ENCODE results near the gene TNNT3. TPM values are rescaled to one million over a fixed set of nuclear protein-coding genes. Genes with fewer than 3 reads are reported as not detected.
A peak's percentile ranks its signal among the peaks of the same experiment; 100 is the strongest.

Gene TNNT3
- total RNA-seq, 1 experiment from 2014 or later, result not detected

DNA sequence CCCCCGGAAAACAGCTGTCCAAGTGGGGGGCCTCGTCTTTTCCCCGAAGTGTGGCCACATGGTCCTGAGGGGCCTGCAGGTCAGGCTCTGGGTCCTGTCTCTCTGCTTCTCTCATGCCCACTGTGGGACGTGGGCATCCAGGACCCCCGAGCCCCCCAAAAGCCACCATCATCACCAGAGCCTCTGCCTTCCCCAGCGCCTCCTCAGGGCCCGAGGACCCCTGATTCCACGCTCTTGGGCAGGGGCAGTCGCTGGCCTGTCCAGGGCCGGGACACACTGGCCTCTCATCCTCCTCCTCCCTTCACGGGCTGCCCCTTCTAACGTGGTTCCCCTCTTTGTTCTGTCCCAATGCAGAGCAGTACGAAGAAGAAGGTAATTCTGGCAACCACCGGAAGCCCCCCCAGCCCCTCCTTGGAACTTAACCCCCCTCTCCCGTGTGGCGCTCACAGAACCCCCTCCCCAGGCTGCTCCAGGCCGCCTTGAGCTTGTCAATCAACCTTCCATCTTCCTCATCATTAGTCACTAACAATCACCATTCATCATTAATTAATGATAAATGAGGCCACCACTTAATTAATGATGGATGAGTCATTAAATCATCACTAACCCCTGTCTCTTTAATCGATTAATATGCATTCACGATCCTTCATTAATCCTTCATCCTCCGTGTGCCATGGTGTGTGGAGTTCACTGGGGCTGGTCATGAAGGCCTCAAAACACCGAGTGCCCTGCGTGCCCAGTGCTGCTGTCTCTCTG lies 3.9 kb downstream of the TNNT3 start:
- DNase-seq (ENCODE audit: low read depth), result no peak

DNA sequence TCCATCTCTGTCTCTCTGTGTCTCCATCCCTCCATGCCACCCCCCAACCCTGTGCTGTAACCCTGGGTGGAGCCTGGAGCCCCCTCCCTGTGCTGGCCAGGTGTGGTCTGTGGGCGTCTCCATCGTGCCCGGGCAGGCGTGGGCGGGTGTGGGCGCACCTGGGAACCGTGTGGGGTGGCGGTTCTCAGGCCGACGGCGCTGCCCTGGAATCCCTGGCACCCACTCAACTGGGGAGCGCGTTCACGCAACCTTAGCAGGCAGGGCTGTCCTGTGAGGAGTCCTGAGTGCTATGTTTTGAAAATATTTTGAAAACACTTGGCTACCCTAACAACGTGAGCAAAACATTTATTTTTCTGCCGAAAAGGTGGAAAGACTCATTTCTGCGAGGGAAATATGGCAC lies 4.7 kb downstream of the TNNT3 start:
- peak; percentile 26 for DNase-seq (ENCODE audit: low read depth)

DNA sequence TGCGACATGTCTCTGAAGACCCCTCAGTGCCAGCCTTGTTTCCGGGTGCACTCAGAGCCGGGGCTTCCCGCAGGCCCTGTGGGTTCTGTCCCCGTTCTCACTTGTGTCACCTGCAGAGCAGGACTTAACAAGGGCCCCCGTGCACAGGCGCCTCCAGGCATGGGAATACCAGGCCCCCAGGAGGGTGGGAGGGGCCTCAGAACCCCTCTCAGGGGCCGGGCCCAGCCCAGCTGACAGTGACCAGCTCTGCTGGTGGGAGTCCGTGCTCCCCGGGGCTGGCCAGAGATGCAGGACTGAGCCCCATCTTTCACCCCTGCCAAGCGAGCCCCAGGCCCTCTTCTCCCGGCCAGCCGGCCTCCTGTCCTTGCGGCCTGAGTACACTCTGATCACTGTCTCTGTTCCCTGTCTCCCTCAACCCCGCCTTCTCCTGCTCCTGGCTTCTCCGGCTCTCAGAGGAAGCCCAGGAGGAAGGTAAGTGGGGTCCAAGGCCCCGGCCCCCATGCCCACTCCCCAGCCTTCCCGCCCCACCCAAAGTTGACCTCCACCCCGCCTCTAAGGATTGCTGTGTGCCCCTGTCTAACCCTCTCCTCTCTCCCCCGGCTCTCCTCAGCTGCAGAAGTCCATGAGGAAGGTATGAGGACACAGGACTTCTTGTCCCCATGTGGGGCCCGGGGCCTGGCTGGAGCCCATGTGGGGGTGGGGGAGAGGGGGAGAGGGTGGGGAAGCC lies 5.3 kb downstream of the TNNT3 start:
- DNase-seq (ENCODE audit: low read depth), result no peak

DNA sequence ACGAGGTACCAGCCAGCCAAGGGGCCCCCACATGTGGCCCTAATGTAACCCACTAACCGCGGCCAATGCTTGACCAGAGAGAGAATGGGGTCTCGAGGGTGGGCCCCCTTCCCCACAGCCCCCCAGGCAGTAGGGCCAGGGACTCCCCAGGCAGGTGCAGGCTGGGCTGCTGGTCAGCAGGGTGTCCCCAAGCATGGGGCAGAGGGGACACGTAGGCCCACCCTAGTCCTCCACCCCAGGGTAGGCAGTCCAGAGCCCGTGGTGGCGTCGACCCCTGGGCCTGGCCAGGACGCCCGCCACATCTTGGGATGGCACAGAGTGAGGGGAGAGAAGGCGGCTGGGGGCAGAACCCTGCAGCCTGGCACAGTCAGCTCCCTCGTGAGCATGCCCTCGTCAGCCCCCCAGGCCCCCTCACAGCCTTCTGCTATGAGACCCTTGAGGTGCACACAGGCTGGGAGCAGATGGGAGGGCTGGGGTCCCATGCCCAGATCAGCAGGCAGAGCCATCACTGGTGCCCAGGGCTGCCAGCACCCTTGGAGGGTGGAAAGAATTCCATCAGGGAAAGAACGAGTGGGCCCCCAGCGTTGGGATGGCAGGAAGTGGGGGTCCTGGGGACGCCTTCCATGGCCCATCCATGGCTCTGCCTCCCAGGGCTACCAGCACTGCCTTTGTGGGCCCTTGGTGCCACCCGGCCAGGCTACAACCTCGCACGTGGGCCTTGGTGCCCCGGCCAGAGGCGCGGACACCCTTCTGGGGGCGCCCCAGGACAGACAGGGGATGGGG lies 6.1 kb downstream of the TNNT3 start:
- DNase-seq (ENCODE audit: low read depth), result no peak

DNA sequence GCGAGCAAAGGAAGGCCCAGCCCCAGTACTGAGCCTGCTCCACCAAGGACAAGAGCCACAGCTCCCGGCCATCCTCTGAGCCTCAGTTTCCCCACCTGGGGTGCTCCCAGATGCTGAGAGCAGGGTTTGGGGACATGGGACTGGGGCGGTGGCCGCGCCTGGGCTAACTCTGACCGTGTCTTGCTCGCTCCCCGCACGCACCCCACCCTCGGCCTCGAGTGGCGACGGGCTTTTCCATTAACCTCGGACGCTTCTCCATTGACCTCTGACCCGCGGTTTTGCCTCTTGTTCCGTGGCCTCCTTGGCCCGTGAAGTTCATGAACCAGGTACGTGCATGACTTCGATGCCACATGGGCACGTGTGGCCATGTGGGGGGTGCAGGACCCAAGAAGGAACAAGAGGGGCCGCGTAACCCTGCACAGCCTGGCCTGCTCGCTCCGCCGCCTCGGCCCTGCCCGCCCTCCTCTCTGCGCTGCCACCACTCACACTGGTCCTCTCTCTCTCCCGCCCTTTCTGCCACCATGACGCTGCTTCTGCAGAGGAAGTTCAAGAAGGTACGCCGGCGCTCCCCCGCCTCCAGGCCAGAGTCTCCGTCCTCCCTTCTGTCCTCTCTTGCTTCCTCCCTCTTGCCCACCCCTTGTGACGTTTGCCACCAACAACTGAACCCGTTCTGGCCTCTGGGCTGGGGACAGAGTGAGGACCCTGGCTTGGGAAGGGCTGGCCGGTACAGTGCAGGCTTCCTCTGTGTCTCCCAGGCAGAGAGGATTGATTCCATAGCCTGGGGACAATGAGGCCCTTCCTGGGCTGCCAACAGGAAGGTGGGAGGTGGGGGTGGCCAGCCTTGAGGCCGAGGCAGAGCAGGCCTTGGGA lies 6.9 kb downstream of the TNNT3 start:
- DNase-seq (ENCODE audit: low read depth), result no peak

DNA sequence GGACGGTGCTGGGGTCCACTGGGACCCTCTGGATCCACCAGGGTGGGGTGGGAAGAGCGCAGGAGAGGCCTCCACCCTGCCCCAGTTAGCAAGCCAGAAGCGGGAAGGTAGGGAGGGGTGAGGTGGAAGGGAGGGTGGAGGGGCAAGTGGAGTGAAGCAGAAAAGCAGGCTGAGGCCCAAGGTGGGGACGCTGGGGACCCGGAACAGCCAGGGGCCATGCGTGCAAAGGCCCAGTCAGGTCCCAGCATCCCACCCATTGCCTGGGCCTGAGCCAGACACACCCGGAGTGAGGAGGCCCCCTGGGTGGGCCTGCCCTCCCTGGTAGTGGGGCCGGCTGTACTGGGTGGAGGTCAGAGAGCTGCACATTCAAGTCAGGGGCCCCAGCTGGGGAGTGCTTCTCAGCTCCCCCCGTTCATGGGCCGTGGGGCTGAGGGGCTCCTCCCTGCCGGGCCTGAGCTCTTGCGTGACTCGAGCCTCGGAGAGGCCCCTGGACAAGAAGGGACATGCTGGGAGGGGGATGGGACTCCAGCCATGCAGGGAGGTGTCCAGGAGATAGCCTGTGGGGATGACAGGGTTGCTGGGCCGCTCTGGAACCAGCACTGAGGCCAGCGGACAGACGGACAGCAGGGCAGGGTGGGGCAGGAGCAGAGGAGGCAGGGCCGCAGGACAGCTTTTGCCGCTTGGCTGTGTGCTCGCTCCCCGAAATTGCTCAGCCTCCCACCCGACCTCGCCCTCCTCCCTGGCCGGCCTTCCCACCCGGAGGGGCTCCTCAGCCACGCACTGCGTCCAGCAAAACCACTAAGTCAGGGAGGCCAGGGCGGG lies 7.7 kb downstream of the TNNT3 start:
- no peak for DNase-seq (ENCODE audit: low read depth)

DNA sequence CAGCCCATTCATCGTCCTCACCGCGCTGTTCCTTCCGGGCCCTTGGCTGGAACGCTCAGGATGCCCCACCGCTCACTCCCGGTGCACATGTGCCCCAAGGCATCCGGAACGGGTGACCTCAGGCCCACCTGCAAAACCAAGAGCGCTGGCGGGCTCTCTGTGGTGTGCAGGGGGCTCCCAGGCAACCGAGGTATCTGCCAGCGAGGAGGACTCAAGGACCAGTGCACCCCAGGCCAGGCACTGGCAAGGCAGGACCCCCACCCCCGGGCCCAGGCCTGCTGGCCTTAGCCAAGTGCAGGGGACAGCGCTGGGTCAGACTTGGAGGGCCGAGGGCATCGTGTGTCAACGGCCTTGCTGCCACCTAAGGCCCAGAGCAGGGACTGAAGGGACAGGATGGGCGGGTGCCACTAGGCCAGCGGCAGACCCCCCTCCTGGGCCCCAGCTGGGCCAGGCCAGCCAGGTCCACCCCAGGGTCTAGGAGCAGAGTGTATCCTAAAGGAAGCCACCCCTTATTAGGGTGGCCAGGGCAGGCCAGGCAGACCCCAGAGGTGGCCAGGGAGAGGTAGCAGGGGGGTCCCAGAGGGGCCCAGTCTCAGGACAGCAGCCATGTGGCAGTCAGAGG lies 8.5 kb downstream of the TNNT3 start:
- no peak for DNase-seq (ENCODE audit: low read depth)

DNA sequence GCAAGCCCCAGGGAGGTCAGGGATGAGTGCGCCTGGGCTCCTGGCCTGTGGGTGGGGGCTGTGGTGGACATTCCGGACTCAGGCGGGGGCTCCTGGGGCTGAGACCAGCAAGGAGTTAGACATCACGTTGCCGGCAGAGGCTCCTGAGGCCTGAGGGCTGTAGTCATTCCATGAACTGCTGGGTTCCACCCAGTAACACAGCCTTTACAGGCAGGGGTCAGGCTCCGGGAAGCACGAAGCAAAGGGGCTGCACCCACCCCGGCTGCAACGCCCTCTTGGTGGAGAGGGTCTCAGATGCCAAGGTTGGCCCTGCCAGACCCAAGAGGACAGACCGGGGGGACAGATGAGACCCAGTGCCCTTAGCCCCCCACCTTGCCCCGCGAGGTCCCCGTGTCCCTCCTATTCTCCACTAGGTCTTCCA lies 9.0 kb downstream of the TNNT3 start:
- no peak for DNase-seq (ENCODE audit: low read depth)

DNA sequence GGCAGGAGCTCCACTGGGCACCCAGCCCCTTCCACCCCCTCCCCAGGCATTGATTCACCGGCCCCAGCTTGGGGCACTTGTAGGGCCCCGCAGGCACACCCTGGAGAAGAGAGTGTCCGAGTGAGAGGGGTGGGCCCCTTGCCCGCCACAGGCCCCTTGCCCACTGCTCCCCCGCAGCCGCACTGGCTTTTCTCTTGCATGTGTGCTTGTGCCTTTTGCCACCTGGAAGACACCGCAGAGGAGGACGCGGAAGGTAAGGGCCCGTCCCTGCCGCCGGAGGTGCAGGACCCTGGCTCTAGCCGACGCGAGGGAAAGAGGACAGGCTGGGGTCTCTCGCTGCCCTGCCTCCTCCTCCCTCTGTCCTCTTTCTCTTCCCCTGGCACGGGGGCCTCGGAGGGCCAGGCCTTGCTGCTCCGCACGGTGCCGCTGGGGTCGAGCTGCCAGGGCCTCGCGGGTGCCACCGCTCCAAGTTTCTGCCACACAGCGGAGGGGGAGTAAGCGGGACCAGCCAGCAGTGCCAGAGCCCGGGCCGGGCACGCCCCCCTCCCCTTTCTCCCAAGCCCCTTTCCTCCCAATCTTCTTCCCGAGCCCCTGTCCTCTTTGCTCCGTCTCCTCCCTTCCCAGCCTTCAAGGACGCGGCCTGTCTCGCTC lies 9.5 kb downstream of the TNNT3 start:
- no peak for DNase-seq (ENCODE audit: low read depth)

DNA sequence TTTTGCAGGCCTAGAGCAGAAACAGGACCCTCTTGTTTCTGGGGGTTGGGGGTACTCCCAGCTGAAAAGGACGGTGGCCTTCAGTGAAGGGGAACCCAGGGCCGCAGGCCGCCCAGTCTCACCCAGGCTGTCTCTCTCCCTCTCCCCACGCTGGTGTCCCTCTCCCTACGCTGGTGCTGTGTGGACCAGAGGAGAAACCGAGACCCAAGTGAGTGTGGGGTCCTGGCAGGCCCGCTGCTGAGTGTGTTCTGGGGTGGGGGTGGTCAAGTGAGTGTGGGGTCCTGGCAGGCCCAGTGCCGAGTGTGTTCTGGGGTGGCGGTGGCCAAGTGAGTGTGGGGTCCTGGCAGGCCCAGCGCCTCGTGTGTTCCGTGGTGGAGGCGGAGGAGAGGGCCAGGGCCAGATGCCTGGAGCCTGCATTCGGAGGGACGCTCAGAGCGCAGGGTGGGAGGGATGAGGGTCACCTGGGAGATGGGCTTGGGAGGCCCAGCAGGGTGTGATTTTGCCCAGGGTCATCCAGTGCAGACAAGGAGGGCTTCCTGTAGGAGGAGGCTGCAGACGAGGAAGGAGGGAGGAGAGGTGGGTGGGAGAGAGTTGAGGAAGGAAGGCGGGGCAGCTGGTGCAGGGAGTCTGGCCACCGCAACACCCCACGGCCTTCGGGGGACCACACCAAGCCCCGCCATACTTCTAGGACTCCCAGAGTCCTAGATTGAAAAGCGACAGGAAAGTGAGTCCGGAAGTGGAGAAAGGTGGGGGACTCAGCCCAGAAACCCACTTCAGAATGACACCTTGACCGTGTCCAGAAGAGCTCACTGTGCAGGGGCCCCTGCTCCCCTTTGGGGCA lies 10.3 kb downstream of the TNNT3 start:
- no peak for DNase-seq (ENCODE audit: low read depth)

DNA sequence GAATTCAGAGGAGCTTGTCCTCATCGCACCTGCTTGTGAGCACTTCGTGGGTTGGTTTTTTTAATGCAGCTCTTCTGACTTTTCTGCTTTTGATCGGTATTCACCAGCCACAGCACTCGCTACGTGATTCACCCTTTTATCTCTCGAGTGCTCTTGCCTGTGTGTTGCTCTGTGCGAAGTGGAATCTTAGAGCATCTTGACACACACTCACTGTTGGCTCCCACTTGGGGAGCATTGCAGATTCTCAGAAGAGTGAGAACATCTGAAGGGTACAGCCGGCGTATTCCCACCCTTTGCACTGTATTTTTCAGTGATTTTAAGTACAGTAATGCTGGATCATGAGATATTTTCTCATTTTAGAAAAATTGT lies 10.9 kb downstream of the TNNT3 start:
- DNase-seq (ENCODE audit: low read depth), result no peak

DNA sequence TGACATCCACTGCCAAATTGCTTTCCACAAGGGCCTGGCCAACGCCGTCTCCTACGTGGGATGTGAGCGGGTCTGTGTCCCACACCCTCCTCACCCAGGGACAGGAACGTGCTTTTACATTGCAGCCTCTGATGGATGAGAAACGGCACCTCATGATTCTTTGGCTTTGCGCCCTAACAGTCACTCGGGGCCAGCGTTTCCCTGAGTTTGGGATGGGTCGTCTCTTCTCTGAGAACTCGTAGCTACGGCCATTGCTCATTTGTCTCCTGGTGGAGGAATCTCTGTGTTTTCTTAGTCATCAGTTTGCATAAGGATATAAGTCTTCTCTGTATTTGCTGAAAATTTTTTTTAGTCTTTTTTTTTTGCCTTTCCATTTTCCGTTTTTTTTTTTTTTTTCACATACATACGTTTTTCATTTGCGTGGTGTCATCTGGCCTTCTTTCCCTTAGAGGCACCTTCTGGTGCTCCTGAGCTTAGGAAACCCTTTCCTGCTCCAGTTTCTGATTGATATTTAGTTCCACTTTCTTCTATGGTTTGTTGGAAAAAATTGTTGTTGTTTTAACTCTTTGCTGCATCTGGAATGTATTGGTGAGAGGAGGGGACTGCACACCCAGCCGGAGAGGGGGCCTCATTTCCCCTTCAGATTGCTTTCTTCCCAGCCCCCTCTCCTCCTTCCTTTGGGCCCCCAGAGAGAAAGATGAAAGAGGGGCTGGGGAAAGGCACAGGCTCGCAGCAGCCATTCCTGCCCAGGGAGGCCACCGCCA lies 12.0 kb downstream of the TNNT3 start:
- DNase-seq (ENCODE audit: low read depth), result no peak

DNA sequence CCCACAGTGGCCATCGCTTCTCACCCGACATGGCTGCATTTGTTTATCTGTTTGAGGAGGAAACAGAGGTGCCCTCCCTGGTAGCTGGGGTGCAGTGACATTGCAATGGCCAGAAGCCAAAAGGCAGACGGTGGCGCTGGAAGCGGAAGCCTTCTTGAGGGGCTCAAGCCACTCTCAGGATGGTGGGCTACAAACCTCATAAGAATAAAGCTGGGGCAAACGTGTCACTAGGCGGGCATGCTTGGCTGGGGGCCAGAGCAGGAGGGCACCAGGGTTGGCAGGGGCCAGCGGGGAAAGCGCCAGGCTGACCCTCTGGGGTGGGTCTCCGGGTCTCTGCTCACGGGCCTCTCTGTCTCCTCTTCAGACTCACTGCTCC lies 12.6 kb downstream of the TNNT3 start:
- DNase-seq (ENCODE audit: low read depth), result no peak

DNA sequence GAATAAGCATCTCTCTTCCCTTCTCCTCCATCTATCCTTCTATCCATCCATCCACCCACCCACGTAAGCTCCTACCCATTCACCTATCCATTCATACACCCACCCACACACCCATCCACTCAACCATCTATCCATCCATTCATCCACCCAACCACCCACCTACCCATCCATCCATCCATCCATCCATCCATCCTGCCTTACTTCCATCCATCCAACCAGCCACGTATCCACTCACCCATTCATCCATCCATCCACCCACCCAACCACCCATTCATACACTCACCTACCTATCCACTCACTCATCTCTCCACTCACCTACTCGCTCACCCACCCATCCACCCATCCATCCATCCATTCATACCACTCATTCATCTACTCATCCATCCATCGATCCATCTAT lies 13.2 kb downstream of the TNNT3 start:
- DNase-seq (ENCODE audit: low read depth), result no peak

DNA sequence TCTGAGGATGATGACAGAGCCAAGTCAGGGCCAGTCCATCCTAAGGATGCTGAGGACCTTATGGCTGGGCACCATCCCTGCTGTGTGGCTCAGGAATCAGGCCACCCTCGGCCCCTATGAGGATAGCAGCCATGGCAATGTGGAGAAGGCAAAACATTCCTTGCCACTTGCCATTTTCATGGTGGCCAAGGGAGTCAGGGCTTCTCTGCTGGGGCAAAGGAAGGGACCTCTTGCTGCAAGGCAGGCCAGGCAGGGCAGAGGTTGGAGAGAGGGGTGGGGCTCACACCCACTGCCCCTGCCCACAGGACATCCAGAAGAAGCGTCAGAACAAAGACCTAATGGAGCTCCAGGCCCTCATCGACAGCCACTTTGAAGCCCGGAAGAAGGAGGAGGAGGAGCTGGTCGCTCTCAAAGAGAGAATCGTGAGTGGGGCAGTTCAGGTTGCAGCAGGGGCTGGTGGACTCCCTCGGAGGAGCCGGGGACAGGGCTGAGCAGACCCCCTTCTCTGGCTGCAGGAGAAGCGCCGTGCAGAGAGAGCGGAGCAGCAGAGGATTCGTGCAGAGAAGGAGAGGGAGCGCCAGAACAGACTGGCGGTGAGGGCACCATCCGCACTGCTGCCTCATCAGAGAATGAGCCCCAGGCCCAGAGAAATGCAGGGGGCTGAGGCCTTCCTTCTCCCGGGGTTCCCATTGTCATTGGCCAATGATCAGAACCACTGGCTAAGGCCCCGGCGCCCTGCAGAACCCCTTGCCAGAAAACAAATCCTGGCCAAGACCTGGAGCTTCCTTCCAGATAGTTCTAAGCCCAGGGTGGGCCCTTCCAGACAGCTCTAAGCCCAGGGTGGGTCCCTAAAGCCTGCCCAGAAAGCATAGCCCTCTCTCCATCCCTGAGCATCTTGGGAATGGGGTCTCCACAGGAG lies 14.2 kb downstream of the TNNT3 start:
- DNase-seq (ENCODE audit: low read depth), result no peak

DNA sequence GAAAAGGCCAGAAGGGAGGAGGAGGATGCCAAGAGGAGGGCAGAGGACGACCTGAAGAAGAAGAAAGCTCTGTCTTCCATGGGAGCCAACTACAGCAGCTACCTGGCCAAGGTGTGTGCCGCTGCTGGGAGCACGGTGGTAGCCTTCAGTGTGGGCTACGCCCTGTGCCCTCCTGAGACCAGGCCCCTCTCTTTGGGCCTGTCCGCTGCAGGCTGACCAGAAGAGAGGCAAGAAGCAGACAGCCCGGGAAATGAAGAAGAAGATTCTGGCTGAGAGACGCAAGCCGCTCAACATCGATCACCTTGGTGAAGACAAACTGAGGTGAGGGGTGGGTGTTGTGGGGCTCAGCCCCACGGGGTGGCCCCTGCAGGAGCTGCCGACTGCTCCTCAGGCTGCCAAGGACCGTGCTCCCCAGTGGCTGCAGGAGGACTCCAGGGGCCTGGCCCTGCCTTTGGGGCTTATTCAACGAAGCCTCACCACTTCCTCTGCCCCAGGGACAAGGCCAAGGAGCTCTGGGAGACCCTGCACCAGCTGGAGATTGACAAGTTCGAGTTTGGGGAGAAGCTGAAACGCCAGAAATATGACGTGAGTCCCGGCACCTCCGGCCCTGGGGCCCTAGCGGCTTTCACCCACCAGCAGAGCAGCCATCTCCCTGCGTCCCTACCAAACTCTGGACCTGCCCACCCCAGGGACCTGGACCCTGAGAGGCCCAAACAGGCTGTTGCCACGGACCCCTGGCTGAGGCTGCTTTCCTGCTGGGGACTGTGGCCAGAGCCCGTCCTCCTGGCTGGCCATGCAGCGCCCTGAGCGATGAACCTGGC lies 15.0 kb downstream of the TNNT3 start:
- no peak for DNase-seq (ENCODE audit: low read depth)
